ENCODE results near the gene ATL1.

- TF ChIP-seq CTCF (conservative IDR thresholded peaks at IDR 0.05 in 1 of 2, IDR thresholded peaks at IDR 0.05 in 1 of 2; ENCODE audit: extremely low read depth in 1 of 2, insufficient read depth in 1 of 2, low read depth in 1 of 2, low read length in 2 of 2) (no peak), EZH2 (IDR thresholded peaks at IDR 0.05; ENCODE audit: borderline replicate concordance, low read length) (no peak)
These were observed 87.8 kb downstream of the ATL1 start for GRCh38 chr14:50647753-50648152.

Data from mammary epithelial cell (primary cell).